ENCODE data around the gene TNPO3.

The TNPO3 gene

GRCh38 chr7:129095258-129095657 lies 40.3 kb upstream of the TNPO3 start:
- in situ Hi-C loops (cut with MboI; ENCODE audit: low pct_unique_long_range_greater_than_20kb, low sequenced_read_pairs, unreplicated experiment) = no loop called here
- peak; percentile 50 for DNase-seq (ENCODE audit: low spot score)
- TF ChIP-seq CTCF (IDR thresholded peaks at IDR 0.05; ENCODE audit: extremely low read depth, insufficient read depth, missing control alignments) = no peak

DNA sequence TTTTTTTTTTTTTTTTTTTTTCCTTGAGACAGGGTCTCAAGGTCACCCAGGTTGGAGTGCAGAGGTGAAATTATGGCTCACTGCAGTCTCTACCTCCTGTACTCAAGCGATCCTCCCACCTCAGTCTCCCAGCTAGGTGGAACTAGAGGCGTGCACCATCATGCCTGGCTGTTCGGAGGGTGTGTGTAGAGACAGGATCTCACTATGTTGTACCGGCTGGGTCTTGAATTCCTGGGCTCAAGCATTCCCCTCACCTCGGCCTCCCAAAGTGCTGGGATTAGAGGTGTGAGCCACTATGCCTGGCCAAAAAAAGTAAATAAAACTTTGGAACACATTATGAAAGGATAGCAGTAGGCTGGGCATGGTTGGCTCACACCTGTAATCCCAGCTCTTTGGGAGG lies 39.6 kb upstream of the TNPO3 start:
- DNase-seq (ENCODE audit: low spot score) = no peak
- in situ Hi-C loops (cut with MboI; ENCODE audit: low pct_unique_long_range_greater_than_20kb, low sequenced_read_pairs, unreplicated experiment) = no loop called here
- no peak for TF ChIP-seq CTCF (IDR thresholded peaks at IDR 0.05; ENCODE audit: extremely low read depth, insufficient read depth, missing control alignments)

GRCh38 chr7:129093867-129094456 lies 39.1 kb upstream of the TNPO3 start:
- DNase-seq (ENCODE audit: low spot score) = no peak
- in situ Hi-C loops (cut with MboI; ENCODE audit: low pct_unique_long_range_greater_than_20kb, low sequenced_read_pairs, unreplicated experiment) = no loop called here
- TF ChIP-seq CTCF (IDR thresholded peaks at IDR 0.05; ENCODE audit: extremely low read depth, insufficient read depth, missing control alignments) = no peak

- DNase-seq (ENCODE audit: low spot score) = peak; percentile 78
- peak; percentile 96 for TF ChIP-seq CTCF (IDR thresholded peaks at IDR 0.05; ENCODE audit: extremely low read depth, insufficient read depth, missing control alignments)
- in situ Hi-C loops (cut with MboI; ENCODE audit: low pct_unique_long_range_greater_than_20kb, low sequenced_read_pairs, unreplicated experiment) = no loop called here
These were observed 36.6 kb upstream of the TNPO3 start for GRCh38 chr7:129091484-129092002.

- DNase-seq (ENCODE audit: low spot score) = no peak
- in situ Hi-C loops (cut with MboI; ENCODE audit: low pct_unique_long_range_greater_than_20kb, low sequenced_read_pairs, unreplicated experiment) = no loop called here
- TF ChIP-seq CTCF (IDR thresholded peaks at IDR 0.05; ENCODE audit: extremely low read depth, insufficient read depth, missing control alignments) = no peak
These were observed 35.5 kb upstream of the TNPO3 start for GRCh38 chr7:129090300-129090907.

GRCh38 chr7:129089521-129090212 lies 34.8 kb upstream of the TNPO3 start:
- TF ChIP-seq CTCF (IDR thresholded peaks at IDR 0.05; ENCODE audit: extremely low read depth, insufficient read depth, missing control alignments) = no peak
- DNase-seq (ENCODE audit: low spot score) = peak; percentile 42
- in situ Hi-C loops (cut with MboI; ENCODE audit: low pct_unique_long_range_greater_than_20kb, low sequenced_read_pairs, unreplicated experiment) = loop anchor here (10.0 kb wide), 1 partner anchor 185 kb away; no protein-coding TSS in a partner anchor
